Endodermal cell (in vitro differentiated cells): Measurements from ENCODE around the gene OR52J3. TPM values are rescaled to one million over a fixed set of nuclear protein-coding genes. Genes with fewer than 3 reads are reported as not detected.

Experiments used
- DNase-seq: peaks from one replicate; pipeline ENCODE4 v3.0.0-alpha.2; 2017
- H3K27ac ChIP-seq: 2 replicates; pipeline ENCODE4 v1.5.1; 2013; ENCODE audit warnings: mild to moderate bottlenecking, low read depth, low read length, moderate library complexity
- H3K27me3 ChIP-seq: 2 replicates; pipeline ENCODE4 v1.6.1; 2013; ENCODE audit warnings: mild to moderate bottlenecking, low read length, moderate library complexity; ENCODE audit not compliant: insufficient read depth, control insufficient read depth, poor library complexity, severe bottlenecking
- H3K36me3 ChIP-seq: 2 replicates; pipeline ENCODE4 v1.7.0; 2013; ENCODE audit warnings: mild to moderate bottlenecking, low read length, moderate library complexity; ENCODE audit not compliant: control insufficient read depth, insufficient read depth
- H3K4me1 ChIP-seq: one replicate; pipeline ENCODE4 v1.7.0; 2013; ENCODE audit warnings: low read length; ENCODE audit not compliant: control insufficient read depth, insufficient read depth
- H3K4me3 ChIP-seq: 2 replicates; pipeline ENCODE4 v1.5.1; 2013; ENCODE audit warnings: mild to moderate bottlenecking, low read length, moderate library complexity
- H3K9ac ChIP-seq: 2 replicates; pipeline ENCODE4 v1.6.1; 2013; ENCODE audit warnings: mild to moderate bottlenecking, low read length, moderate library complexity; ENCODE audit not compliant: poor library complexity, severe bottlenecking; ENCODE audit errors: extremely low read depth
- H3K9me3 ChIP-seq: 2 replicates; pipeline ENCODE4 v1.6.1; 2013; ENCODE audit warnings: mild to moderate bottlenecking, low read length, moderate library complexity; ENCODE audit not compliant: control insufficient read depth
- H3K27ac Mint-ChIP-seq: 2 replicates; pipeline ENCODE4 v1.8.0; 2020; ENCODE audit warnings: mixed read lengths
- H3K27me3 Mint-ChIP-seq: 2 replicates; pipeline ENCODE4 v1.8.0; 2021; ENCODE audit warnings: mild to moderate bottlenecking, mixed read lengths; ENCODE audit not compliant: insufficient read depth
- H3K36me3 Mint-ChIP-seq: 2 replicates; pipeline ENCODE4 v1.8.0; 2020; ENCODE audit warnings: low read depth, mixed read lengths
- H3K4me1 Mint-ChIP-seq: 2 replicates; pipeline ENCODE4 v1.8.0; 2020; ENCODE audit warnings: mixed read lengths
- H3K4me3 Mint-ChIP-seq: 2 replicates; pipeline ENCODE4 v1.8.0; 2020; ENCODE audit warnings: mild to moderate bottlenecking, moderate library complexity, mixed read lengths
- H3K9me3 Mint-ChIP-seq: 2 replicates; pipeline ENCODE4 v1.8.0; 2020; ENCODE audit warnings: mild to moderate bottlenecking, mixed read lengths
- CTCF ChIP-seq: fragments of 200-600 bp; sonication (generic); conservative IDR thresholded peaks from 2 replicates; pipeline ENCODE4 v1.5.0; 2021; ENCODE audit warnings: antibody characterized with exemption, mild to moderate bottlenecking
- WGBS, 2 experiments: methylation state at CpG; one replicate each; pipeline versions ENCODE4 v1.1.5 to v1.1.7; 2013; ENCODE audit warnings: missing lambda C conversion rate in 2 of 2, mixed read lengths in 1 of 2; ENCODE audit not compliant: insufficient coverage in 1 of 2, insufficient read length in 1 of 2; 5-methylcytosine and 5-hydroxymethylcytosine counted together
- total RNA-seq, 2 donors: library from RNA; stranded (reverse); fragmentation: NEBNext Ultra II Directional in 1 of 2; extraction: Animal tissue kit (Norgen Biotek cat#: 25700) in 1 of 2; gene quantifications; 2 replicates in 1 of 2; 3 replicates in 1 of 2; pipeline ENCODE4 v1.2.1, GENCODE V29; 2021

The OR52J3 gene
- total RNA-seq, 2 donors from 2014 or later, result not detected

- Histone ChIP-seq H3K36me3 (no peaks in the 10 kb centered on the region), H3K4me1 (peaks cover 2% of the 10 kb centered on the region), H3K27me3 (no peaks in the 10 kb centered on the region), H3K4me3 (no peak overlapping the region), H3K27ac (no peak overlapping the region), H3K9ac (no peak overlapping the region), H3K9me3 (no peaks in the 10 kb centered on the region)
- H3K27ac Mint-ChIP-seq, result no peak overlapping the region
- H3K9me3 Mint-ChIP-seq, result no peaks in the 10 kb centered on the region
- no peak overlapping the region for H3K4me3 Mint-ChIP-seq
- no peaks in the 10 kb centered on the region for H3K36me3 Mint-ChIP-seq
- 94 to 100% methylated on average over 2 to 6 of the region's 8 CpGs for WGBS, 2 experiments
- TF ChIP-seq CTCF, result no peak
- no peak for DNase-seq
- peaks cover 9% of the 10 kb centered on the region for H3K4me1 Mint-ChIP-seq
- H3K27me3 Mint-ChIP-seq, result no peaks in the 10 kb centered on the region
Observed at GRCh38 chr11:5092821-5093585, 46.7 kb downstream of the OR52J3 start.

DNA sequence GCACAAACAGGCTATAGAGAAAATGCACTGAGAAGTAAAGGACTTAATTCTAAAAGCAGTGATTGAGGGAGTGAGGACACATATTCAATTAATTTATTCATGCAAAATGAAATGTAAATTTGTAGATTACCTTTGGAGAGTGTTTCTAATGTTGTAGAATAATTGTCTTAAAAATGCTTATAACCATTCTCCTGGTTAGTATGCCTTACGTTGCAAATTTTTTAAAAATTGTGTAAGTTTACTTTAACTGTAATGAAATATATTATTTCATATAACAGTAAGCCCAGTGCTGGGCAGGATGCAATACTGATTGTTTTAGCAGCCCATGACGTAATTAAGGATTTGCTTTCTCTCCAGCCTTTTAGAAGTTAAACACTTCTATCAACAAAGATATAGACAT lies 49.7 kb downstream of the OR52J3 start:
- WGBS, 2 experiments, result 100% methylated on average over 1 of the region's 2 CpGs; no CpG with 5 or more reads in 1 of the 2 experiments
- no peak for TF ChIP-seq CTCF
- DNase-seq, result no peak
- H3K4me1 ChIP-seq, result no peaks in the 10 kb centered on the region
- no peak overlapping the region for H3K9ac ChIP-seq
- H3K27ac Mint-ChIP-seq, result no peak overlapping the region
- no peak overlapping the region for H3K4me3 Mint-ChIP-seq
- H3K27me3 ChIP-seq, result no peaks in the 10 kb centered on the region
- no peak overlapping the region for H3K27ac ChIP-seq
- no peaks in the 10 kb centered on the region for H3K36me3 ChIP-seq
- H3K4me1 Mint-ChIP-seq, result peaks cover 5% of the 10 kb centered on the region
- H3K9me3 ChIP-seq, result no peaks in the 10 kb centered on the region
- no peaks in the 10 kb centered on the region for H3K27me3 Mint-ChIP-seq
- no peaks in the 10 kb centered on the region for H3K9me3 Mint-ChIP-seq
- H3K36me3 Mint-ChIP-seq, result no peaks in the 10 kb centered on the region
- no peak overlapping the region for H3K4me3 ChIP-seq

Other genes with a start within 250 kb of the OR52J3 start
- gene OR52R1, start 242.1 kb upstream of the OR52J3 start, total RNA-seq, result not detected
- gene OR51F2, start 225.2 kb upstream of the OR52J3 start, total RNA-seq, result not detected
- not detected for gene OR51S1, start 197.3 kb upstream of the OR52J3 start, total RNA-seq
- not detected for gene OR51T1, start 164.6 kb upstream of the OR52J3 start, total RNA-seq
- not detected for gene OR51A7, start 142.7 kb upstream of the OR52J3 start, total RNA-seq
- gene OR51G2, start 127.2 kb upstream of the OR52J3 start, total RNA-seq, result not detected
- gene OR51G1, start 122.2 kb upstream of the OR52J3 start, total RNA-seq, result not detected
- gene OR51A4, start 98.9 kb upstream of the OR52J3 start, total RNA-seq, result not detected
- gene OR51A2, start 90.8 kb upstream of the OR52J3 start, total RNA-seq, result not detected
- not detected for gene OR51L1, start 51.7 kb upstream of the OR52J3 start, total RNA-seq
- not detected for gene OR52E2, start 13.1 kb downstream of the OR52J3 start, total RNA-seq
- not detected for gene OR52E1, start 23.0 kb downstream of the OR52J3 start, total RNA-seq
- gene OR52A5, start 91.8 kb downstream of the OR52J3 start, total RNA-seq, result under 1 TPM; 0.13 to 0.15 TPM
- 10 to 100 TPM in 1 of 2 donors, 1 to 10 TPM in 1; 2.5 to 14.3 TPM for gene OR52A1, start 108.2 kb downstream of the OR52J3 start, total RNA-seq
- gene OR51V1, start 154.2 kb downstream of the OR52J3 start, total RNA-seq, result not detected
- gene HBB, start 180.5 kb downstream of the OR52J3 start, total RNA-seq, result not detected
- not detected for gene HBD, start 188.0 kb downstream of the OR52J3 start, total RNA-seq
- not detected for gene HBG1, start 203.3 kb downstream of the OR52J3 start, total RNA-seq
- gene HBG2, start 208.3 kb downstream of the OR52J3 start, total RNA-seq, result under 1 TPM; 0.59 to 0.62 TPM
- gene HBE1, start 223.4 kb downstream of the OR52J3 start, total RNA-seq, result 1 to 10 TPM in 1 of 2 donors, under 1 TPM in 1; 0.81 to 6.1 TPM